Measurements from ENCODE around the gene CECR2. TPM values are rescaled to one million over a fixed set of nuclear protein-coding genes. Genes with fewer than 3 reads are reported as not detected.

The CECR2 gene
- total RNA-seq, 2 donors from 2014 or later = 2.6 to 3.4 TPM

DNA sequence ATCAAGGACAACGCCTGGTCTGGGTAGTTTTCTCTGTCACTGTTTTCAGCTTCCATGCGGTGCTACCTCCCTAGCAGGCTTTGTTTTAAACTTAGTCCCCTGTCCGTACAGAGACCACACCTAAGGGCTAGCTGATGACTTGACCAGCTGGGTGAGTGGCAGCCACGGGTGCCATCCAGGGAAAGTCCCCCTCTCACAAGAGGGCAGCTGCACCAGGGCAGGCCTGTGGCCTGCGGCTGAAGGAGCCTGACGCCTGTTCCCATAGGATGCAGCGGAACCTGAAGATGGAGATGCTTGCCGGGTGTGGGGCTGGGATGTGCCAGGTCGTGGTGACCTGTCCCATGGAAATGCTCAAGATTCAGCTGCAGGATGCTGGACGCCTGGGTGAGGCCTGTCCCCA, 213.9 kb downstream of the CECR2 start:
- no peak for DNase-seq
- Histone ChIP-seq H3K4me1 (peaks cover 5% of the 10 kb centered on the region), H3K9me3 (no peaks in the 10 kb centered on the region), H3K36me3 (replicated peaks in 1 of 2; ENCODE audit: insufficient read depth in 1 of 2, low read depth in 2 of 2) (no peaks in the 10 kb centered on the region), H3K4me3 (no peak overlapping the region), H3K27me3 (no peaks in the 10 kb centered on the region), H3K27ac (no peak overlapping the region)
- no peak for ATAC-seq
- intact Hi-C loops (cut with DNase I) = no loop called here
- WGBS, 2 donors = 68 to 71% methylated on average over 4 to 7 of the region's 10 CpGs
- TF ChIP-seq POLR2A (IDR thresholded peaks at IDR 0.05) (no peak), CTCF (IDR thresholded peaks at IDR 0.05) (no peak)

- DNase-seq (no peak), ATAC-seq (no peak)
- H3K4me1 ChIP-seq = no peaks in the 10 kb centered on the region
- WGBS, 2 donors = 78 to 84% methylated on average over 14 of the region's 14 CpGs
- peaks cover 0 to 8% of the 10 kb centered on the region in 2 donors for H3K36me3 ChIP-seq (replicated peaks in 1 of 2; ENCODE audit: insufficient read depth in 1 of 2, low read depth in 2 of 2)
- no peak overlapping the region for H3K27ac ChIP-seq
- TF ChIP-seq CTCF (IDR thresholded peaks at IDR 0.05) (no peak), POLR2A (IDR thresholded peaks at IDR 0.05) (no peak)
- H3K4me3 ChIP-seq = no peak overlapping the region
- H3K27me3 ChIP-seq = no peaks in the 10 kb centered on the region
- H3K9me3 ChIP-seq = no peaks in the 10 kb centered on the region
- intact Hi-C loops (cut with DNase I) = no loop called here
Measured at GRCh38 chr22:17586831-17587440, 217.7 kb downstream of the CECR2 start.

DNA sequence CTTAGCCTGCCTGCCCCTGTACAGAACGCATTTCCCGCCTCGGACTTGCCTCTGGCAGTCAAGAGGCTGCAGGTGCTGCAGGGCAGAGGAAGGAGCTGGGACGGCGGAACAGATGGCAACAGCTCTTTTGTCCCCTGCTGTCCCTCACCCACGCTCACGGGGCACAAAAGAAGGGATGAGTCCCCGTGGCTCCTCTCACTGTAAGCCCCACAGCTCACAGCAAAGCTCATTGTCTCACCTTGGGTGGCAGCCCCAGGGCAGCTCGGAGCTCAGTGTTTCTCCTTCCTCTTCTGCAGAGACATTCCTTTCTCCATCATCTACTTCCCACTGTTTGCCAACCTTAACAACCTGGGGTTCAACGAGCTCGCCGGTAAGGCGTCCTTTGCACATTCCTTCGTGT, 218.4 kb downstream of the CECR2 start:
- Histone ChIP-seq H3K4me1 (no peaks in the 10 kb centered on the region), H3K27ac (no peak overlapping the region), H3K4me3 (no peak overlapping the region), H3K9me3 (no peaks in the 10 kb centered on the region), H3K27me3 (no peaks in the 10 kb centered on the region), H3K36me3 (replicated peaks in 1 of 2; ENCODE audit: insufficient read depth in 1 of 2, low read depth in 2 of 2) (peaks cover 0 to 10% of the 10 kb centered on the region in 2 donors)
- 63 to 75% methylated on average over 11 to 12 of the region's 14 CpGs for WGBS, 2 donors
- no peak for DNase-seq
- ATAC-seq = no peak
- intact Hi-C loops (cut with DNase I) = no loop called here
- TF ChIP-seq POLR2A (IDR thresholded peaks at IDR 0.05) = no peak
- no peak for TF ChIP-seq CTCF (IDR thresholded peaks at IDR 0.05)

DNA sequence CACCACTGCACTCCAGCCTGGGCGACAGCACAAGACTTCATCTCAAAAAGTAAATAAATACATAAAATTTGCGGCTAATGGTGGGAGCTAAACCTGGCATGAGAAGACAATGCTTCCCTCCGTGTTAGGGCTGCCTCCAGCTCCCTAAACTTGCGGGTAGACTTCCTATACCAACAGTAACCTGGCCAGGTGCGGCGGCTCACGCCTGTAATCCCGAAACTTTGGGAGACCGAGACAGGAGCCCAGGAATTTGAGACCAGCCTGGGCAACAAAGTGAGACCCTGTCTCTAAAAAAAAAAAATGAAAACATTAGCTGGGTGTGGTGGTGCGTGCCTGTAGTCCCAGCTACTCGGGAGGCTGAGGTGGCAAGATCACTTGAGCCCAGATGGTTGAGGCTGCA, 219.3 kb downstream of the CECR2 start:
- 89 to 95% methylated on average over 11 of the region's 11 CpGs for WGBS, 2 donors
- Histone ChIP-seq H3K4me3 (no peak overlapping the region), H3K27ac (no peak overlapping the region), H3K27me3 (no peaks in the 10 kb centered on the region), H3K4me1 (no peaks in the 10 kb centered on the region), H3K36me3 (replicated peaks in 1 of 2; ENCODE audit: insufficient read depth in 1 of 2, low read depth in 2 of 2) (peaks cover 4 to 15% of the 10 kb centered on the region in 2 donors), H3K9me3 (no peaks in the 10 kb centered on the region)
- ATAC-seq (no peak), DNase-seq (no peak)
- intact Hi-C loops (cut with DNase I) = no loop called here
- TF ChIP-seq CTCF (IDR thresholded peaks at IDR 0.05) (no peak), POLR2A (IDR thresholded peaks at IDR 0.05) (no peak)

DNA sequence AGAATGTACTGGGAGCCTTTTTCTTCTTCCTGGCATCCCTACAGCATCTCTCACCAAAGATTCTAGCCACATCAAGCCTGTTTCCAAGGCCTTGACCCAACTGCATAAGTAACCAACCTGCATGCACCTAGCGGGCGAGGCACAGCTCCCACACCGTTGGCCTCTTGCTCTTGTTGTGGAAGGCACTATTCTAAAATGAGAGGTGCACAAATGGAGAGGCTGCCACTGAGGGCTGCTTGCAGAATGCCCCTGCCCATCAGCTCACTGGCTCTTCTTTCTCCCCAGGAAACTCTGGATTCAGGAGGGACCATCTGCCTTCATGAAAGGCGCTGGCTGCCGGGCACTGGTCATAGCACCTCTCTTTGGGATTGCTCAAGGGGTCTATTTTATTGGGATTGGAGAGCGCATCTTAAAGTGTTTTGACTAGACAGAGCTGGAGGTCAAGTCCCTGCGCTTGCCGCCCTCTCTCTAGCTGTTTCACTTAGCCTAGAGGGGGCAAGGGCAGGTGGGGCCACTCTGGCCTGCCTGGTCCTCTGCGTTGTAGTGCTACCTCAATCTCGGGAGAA, 220.6 kb downstream of the CECR2 start:
- DNase-seq (no peak), ATAC-seq (no peak)
- Histone ChIP-seq H3K36me3 (replicated peaks in 1 of 2; ENCODE audit: insufficient read depth in 1 of 2, low read depth in 2 of 2) (peaks cover 6 to 21% of the 10 kb centered on the region in 2 donors), H3K9me3 (no peaks in the 10 kb centered on the region), H3K27ac (no peak overlapping the region), H3K4me3 (no peak overlapping the region), H3K27me3 (no peaks in the 10 kb centered on the region), H3K4me1 (no peaks in the 10 kb centered on the region)
- intact Hi-C loops (cut with DNase I) = no loop called here
- 88% methylated on average over 8 to 10 of the region's 10 CpGs for WGBS, 2 donors
- TF ChIP-seq POLR2A (IDR thresholded peaks at IDR 0.05) (no peak), CTCF (IDR thresholded peaks at IDR 0.05) (no peak)
